H1 (cell line): ENCODE data around the gene ZNF839. TPM values are rescaled to one million over a fixed set of nuclear protein-coding genes. Genes with fewer than 3 reads are reported as not detected.
"Not testable (repeated sequence)": the region's sequence is repeated elsewhere in the genome, so short reads cannot be mapped to it uniquely, and the experiment has no call there.

Experiments
- CTCF ChIA-PET: fragments of 300-600 bp; sonication (Branson Sonifier 250); formaldehyde crosslinking; loops from one replicate; lab custom pipeline; 2021; ENCODE audit not compliant: partially characterized antibody; lab: Charles Lee
- POLR2A ChIA-PET: fragments of 300-600 bp; sonication (Branson Sonifier 250); formaldehyde crosslinking; loops from one replicate; lab custom pipeline; 2021; ENCODE audit warnings: inconsistent platforms; ENCODE audit not compliant: partially characterized antibody; lab: Charles Lee
- DNase-seq, 2 experiments: peaks; one replicate each; pipeline versions ENCODE4 v3.0.0 to v3.0.0-alpha.2; 2010 to 2022; ENCODE audit warnings: low spot score in 2 of 2, low read depth in 1 of 2, mixed read lengths in 1 of 2
- FAIRE-seq: peaks from 2 replicates; lab custom pipeline; 2011; peaks lifted over from hg19 to GRCh38; lab: Jason Lieb, UNC
- H2AFZ ChIP-seq: 2 replicates; pipeline ENCODE4 v1.8.1; 2012; ENCODE audit warnings: low read length, inconsistent platforms
- H2AK5ac ChIP-seq: 2 replicates; pipeline ENCODE4 v1.6.1; 2013; ENCODE audit warnings: low read depth, low read length
- H2BK120ac ChIP-seq: replicated peaks from 2 replicates; pipeline ENCODE3; 2013; ENCODE audit warnings: low read depth, low read length, inconsistent platforms
- H2BK12ac ChIP-seq: 2 replicates; pipeline ENCODE4 v1.6.1; 2013; ENCODE audit warnings: low read depth, low read length
- H2BK15ac ChIP-seq: 2 replicates; pipeline ENCODE4 v1.6.1; 2013; ENCODE audit warnings: low read length
- H2BK20ac ChIP-seq: 2 replicates; pipeline ENCODE4 v1.6.1; 2013; ENCODE audit warnings: low read length
- H2BK5ac ChIP-seq: 2 replicates; pipeline ENCODE4 v1.6.1; 2013; ENCODE audit warnings: low read depth, low read length
- H3K14ac ChIP-seq: 2 replicates; pipeline ENCODE4 v1.6.1; 2013; ENCODE audit warnings: inconsistent platforms; ENCODE audit not compliant: insufficient read length
- H3K18ac ChIP-seq: 2 replicates; pipeline ENCODE4 v1.6.1; 2013; ENCODE audit warnings: low read length; ENCODE audit errors: extremely low read depth
- H3K23ac ChIP-seq: 2 replicates; pipeline ENCODE4 v1.6.1; 2013; ENCODE audit warnings: inconsistent platforms; ENCODE audit not compliant: insufficient read length
- H3K23me2 ChIP-seq: 2 replicates; pipeline ENCODE4 v1.6.1; 2013; ENCODE audit warnings: low read depth, low read length
- H3K27ac ChIP-seq: 2 replicates; pipeline ENCODE4 v1.6.1; 2011; ENCODE audit warnings: low read depth, low read length, inconsistent platforms
- H3K27me3 ChIP-seq, 4 experiments: replicated peaks in 1 of 4; 1 replicate in 1 of 4; 2 replicates in 3 of 4; pipeline versions ENCODE4 v1.6.1 to v1.8.1; 2011 to 2013; ENCODE audit warnings: low read length in 3 of 4, mild to moderate bottlenecking in 3 of 4, inconsistent platforms in 2 of 4, mixed read lengths in 2 of 4, moderate library complexity in 1 of 4; ENCODE audit not compliant: control insufficient read depth in 3 of 4, insufficient read depth in 3 of 4; ENCODE audit errors: extremely low read depth in 1 of 4
- H3K36me3 ChIP-seq, 4 experiments: 2 replicates each; pipeline versions ENCODE4 v1.6.1 to v1.8.1; 2011 to 2013; ENCODE audit warnings: mild to moderate bottlenecking in 4 of 4, low read length in 3 of 4, moderate library complexity in 2 of 4, control low read depth in 1 of 4, inconsistent platforms in 1 of 4; ENCODE audit not compliant: insufficient read depth in 4 of 4, control insufficient read depth in 2 of 4
- H3K4ac ChIP-seq: replicated peaks from 2 replicates; pipeline ENCODE3; 2013; ENCODE audit warnings: low read length, low read depth, mixed read lengths, inconsistent platforms; ENCODE audit not compliant: insufficient read length
- H3K4me1 ChIP-seq, 4 experiments: replicated peaks in 1 of 4; 1 replicate in 1 of 4; 2 replicates in 3 of 4; pipeline versions ENCODE4 v1.6.1 to v1.8.1; 2011 to 2013; ENCODE audit warnings: low read length in 3 of 4, inconsistent platforms in 2 of 4, mixed read lengths in 1 of 4; ENCODE audit not compliant: insufficient read depth in 4 of 4, control insufficient read depth in 3 of 4
- H3K4me2 ChIP-seq, 2 experiments: 2 replicates each; pipeline versions ENCODE4 v1.6.1 to v1.8.1; 2011 to 2013; ENCODE audit warnings: low read depth in 2 of 2, low read length in 2 of 2, control low read depth in 1 of 2, inconsistent platforms in 1 of 2, mild to moderate bottlenecking in 1 of 2; ENCODE audit not compliant: insufficient read depth in 1 of 2
- H3K4me3 ChIP-seq, 4 experiments: fragments of 200-600, 300-600 bp in 1 of 4; sonication (generic), shearing (Covaris generic), sonication (Bioruptor Twin) in 1 of 4; 2 replicates each; pipeline versions ENCODE4 v1.5.1 to v1.8.1; 2011 to 2016; ENCODE audit warnings: low read length in 4 of 4, low read depth in 3 of 4, control low read depth in 2 of 4, inconsistent platforms in 2 of 4, mild to moderate bottlenecking in 2 of 4, mixed read lengths in 1 of 4, moderate library complexity in 1 of 4; ENCODE audit not compliant: insufficient read depth in 2 of 4; ENCODE audit errors: extremely low read depth in 1 of 4
- H3K56ac ChIP-seq: replicated peaks from 2 replicates; pipeline ENCODE3; 2013; ENCODE audit warnings: low read depth, mild to moderate bottlenecking, mixed read lengths, low read length, inconsistent platforms; ENCODE audit not compliant: insufficient read length
- H3K79me1 ChIP-seq: 2 replicates; pipeline ENCODE4 v1.6.1; 2013; ENCODE audit warnings: low read depth, low read length, control low read depth
- H3K79me2 ChIP-seq, 2 experiments: 2 replicates each; pipeline versions ENCODE4 v1.6.1 to v1.8.1; 2012 to 2013; ENCODE audit warnings: low read length in 2 of 2, mild to moderate bottlenecking in 2 of 2, inconsistent platforms in 1 of 2; ENCODE audit not compliant: insufficient read depth in 2 of 2, control insufficient read depth in 1 of 2
- H3K9ac ChIP-seq, 4 experiments: replicated peaks in 1 of 4; 1 replicate in 1 of 4; 2 replicates in 3 of 4; pipeline versions ENCODE4 v1.6.1 to v1.8.1; 2011 to 2013; ENCODE audit warnings: low read depth in 3 of 4, low read length in 3 of 4, control low read depth in 2 of 4, mild to moderate bottlenecking in 2 of 4, moderate library complexity in 2 of 4, inconsistent platforms in 1 of 4; ENCODE audit errors: extremely low read depth in 1 of 4
- H3K9me3 ChIP-seq, 2 experiments: 2 replicates each; pipeline versions ENCODE4 v1.6.1 to v1.8.1; 2012 to 2013; ENCODE audit warnings: mild to moderate bottlenecking in 2 of 2, moderate library complexity in 2 of 2, control low read depth in 1 of 2, inconsistent platforms in 1 of 2, low read depth in 1 of 2, low read length in 1 of 2, mixed read lengths in 1 of 2; ENCODE audit not compliant: insufficient read depth in 2 of 2
- H4K20me1 ChIP-seq, 2 experiments: replicated peaks in 1 of 2; 2 replicates each; pipeline versions ENCODE3 to v1.8.1; 2011 to 2013; ENCODE audit warnings: inconsistent platforms in 2 of 2, low read length in 2 of 2, mild to moderate bottlenecking in 1 of 2; ENCODE audit not compliant: insufficient read depth in 2 of 2, control insufficient read depth in 1 of 2
- H4K5ac ChIP-seq: 2 replicates; pipeline ENCODE4 v1.6.1; 2013; ENCODE audit warnings: low read length, low read depth, mixed read lengths, inconsistent platforms; ENCODE audit not compliant: insufficient read length
- H4K8ac ChIP-seq: 2 replicates; pipeline ENCODE4 v1.8.0; 2013; ENCODE audit warnings: mild to moderate bottlenecking, moderate library complexity, low read length, inconsistent platforms; ENCODE audit not compliant: insufficient read depth; ENCODE audit errors: extremely low read depth
- H4K91ac ChIP-seq: replicated peaks from 2 replicates; pipeline ENCODE3; 2013; ENCODE audit warnings: low read length, mixed read lengths, inconsistent platforms; ENCODE audit not compliant: insufficient read length
- WGBS, 2 experiments: shearing (Covaris generic) in 1 of 2; methylation state at CpG; one replicate each; pipeline versions ENCODE4 v1.1.6 to v1.1.7; 2013 to 2015; ENCODE audit warnings: low lambda C conversion rate in 2 of 2, mixed read lengths in 2 of 2, inconsistent platforms in 1 of 2, low coverage in 1 of 2, missing lambda C conversion rate in 1 of 2; ENCODE audit not compliant: insufficient replicate concordance in 2 of 2, insufficient coverage in 1 of 2, insufficient read length in 1 of 2; ENCODE audit errors: extremely low coverage in 1 of 2, missing lambda C conversion rate in 1 of 2; 5-methylcytosine and 5-hydroxymethylcytosine counted together
- polyA plus RNA-seq, 7 experiments: library from polyadenylated mRNA; depleted of rRNA in 3 of 7; stranded (reverse) in 5 of 7; unstranded in 2 of 7; fragments of >200 nt in 5 of 7; fragments of 200-250 nt in 2 of 7; gene quantifications; 1 replicate in 5 of 7; 2 replicates in 1 of 7; 4 replicates in 1 of 7; pipeline versions ENCODE4 v1.2.1 to v1.2.3, GENCODE V29; 2011 to 2013; ENCODE audit warnings: missing spikeins in 2 of 7, mixed read lengths in 2 of 7
- total RNA-seq: library from RNA; stranded (reverse); fragmentation: NEBNext Ultra II Directional; extraction: Animal tissue kit (Norgen Biotek cat#: 25700); gene quantifications from 2 replicates; pipeline ENCODE4 v1.2.1, GENCODE V29; 2021

ZNF839 gene
- total and polyA plus RNA-seq, 2 of the 8 experiments (the other 6 are each of a cell fraction or from before 2014, with no cell fraction given): 8.1 to 9.4 TPM

DNA sequence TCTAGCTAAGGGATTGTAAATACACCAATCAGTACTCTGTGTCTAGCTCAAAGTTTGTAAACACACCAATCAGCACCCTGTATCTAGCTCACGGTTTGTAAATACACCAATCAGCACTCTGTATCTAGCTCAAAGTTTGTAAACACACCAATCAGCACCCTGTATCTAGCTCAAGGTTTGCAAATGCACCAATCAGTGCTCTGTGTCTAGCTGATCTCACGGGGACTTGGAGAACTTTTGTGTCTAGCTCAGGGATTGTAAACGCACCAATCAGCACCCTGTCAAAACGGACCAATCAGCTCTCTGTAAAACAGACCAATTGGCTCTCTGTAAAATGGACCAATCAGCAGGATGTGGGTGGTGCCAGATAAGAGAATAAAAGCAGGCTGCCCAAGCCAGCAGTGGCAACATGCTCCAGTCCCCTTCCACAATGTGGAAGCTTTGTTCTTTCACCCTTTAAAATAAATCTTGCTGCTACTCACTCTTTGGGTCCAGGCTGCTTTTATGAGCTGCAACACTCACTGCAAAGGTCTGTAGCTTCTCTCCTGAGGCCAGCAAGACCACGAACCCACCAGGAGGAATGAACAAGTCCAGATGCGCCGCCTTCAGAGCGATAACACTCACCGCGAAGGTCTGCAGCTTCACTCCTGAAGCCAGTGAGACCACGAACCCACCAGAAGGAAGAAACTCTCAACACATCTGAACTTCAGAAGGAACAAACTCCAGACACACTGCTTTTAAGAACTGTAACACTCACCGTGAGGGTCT, 21.1 kb upstream of the ZNF839 start:
- H3K4ac ChIP-seq, H2BK12ac ChIP-seq, H2BK120ac ChIP-seq, H3K36me3 ChIP-seq, H3K4me3 ChIP-seq, H3K79me2 ChIP-seq, H3K4me2 ChIP-seq, FAIRE-seq, H2AK5ac ChIP-seq, H4K5ac ChIP-seq, H3K9me3 ChIP-seq, H2BK20ac ChIP-seq, H3K27me3 ChIP-seq, H4K91ac ChIP-seq, H3K9ac ChIP-seq, H3K23ac ChIP-seq, H3K27ac ChIP-seq, H2BK5ac ChIP-seq, H2BK15ac ChIP-seq, DNase-seq, H4K8ac ChIP-seq, H3K23me2 ChIP-seq, H3K79me1 ChIP-seq, H3K4me1 ChIP-seq, H4K20me1 ChIP-seq, H3K56ac ChIP-seq, H2AFZ ChIP-seq, H3K18ac ChIP-seq, H3K14ac ChIP-seq: not testable (repeated sequence)
- CTCF ChIA-PET: interaction anchor here (1.1 kb wide), 1 partner anchor 202 kb away, joined by 5 read pairs; no protein-coding TSS in a partner anchor
- WGBS, 2 experiments: 88% methylated on average over 12 of the region's 12 CpGs; no CpG with 5 or more reads in 1 of the 2 experiments
- POLR2A ChIA-PET: interaction anchor here (0.7 to 0.8 kb wide), 2 partner anchors 16 to 240 kb away, joined by 3 read pairs; no protein-coding TSS in a partner anchor
